Measurements from ENCODE around the gene TNFSF10.
"Not testable (repeated sequence)": the region's sequence is repeated elsewhere in the genome, so short reads cannot be mapped to it uniquely, and the experiment has no call there.

TNFSF10 gene

GRCh38 chr3:172522871-172523818 is at the start of gene TNFSF10:
Gene TNFSF10 (minus strand): TSS chr3:172523430. CDS start chr3:172523384, 46 bp downstream.
- peak in 2 of 3 donors; percentile 50 to 52 for DNase-seq (ENCODE audit: low read depth in 2 of 3, low spot score in 1 of 3)

GRCh38 chr3:172569128-172570008 is 46.1 kb upstream of the TNFSF10 start:
- DNase-seq (ENCODE audit: low read depth in 2 of 3, low spot score in 1 of 3), result no peak

- no peak for DNase-seq (ENCODE audit: low read depth in 2 of 3, low spot score in 1 of 3)
Observed at GRCh38 chr3:172568701-172569100, 45.5 kb upstream of the TNFSF10 start.

GRCh38 chr3:172566785-172567184 is 43.6 kb upstream of the TNFSF10 start:
- not testable (repeated sequence) for DNase-seq (ENCODE audit: low read depth in 2 of 3, low spot score in 1 of 3)

- no peak for DNase-seq (ENCODE audit: low read depth in 2 of 3, low spot score in 1 of 3)
Observed at GRCh38 chr3:172564499-172564898, 41.3 kb upstream of the TNFSF10 start.

GRCh38 chr3:172562871-172563865 is 39.9 kb upstream of the TNFSF10 start:
- peak; percentile 17 to 25 (median 24) for DNase-seq (ENCODE audit: low read depth in 2 of 3, low spot score in 1 of 3)

- DNase-seq (ENCODE audit: low read depth in 2 of 3, low spot score in 1 of 3), result peak in 1 of 3 donors; percentile 15
Observed at GRCh38 chr3:172561897-172562640, 38.8 kb upstream of the TNFSF10 start.

- no peak for DNase-seq (ENCODE audit: low read depth in 2 of 3, low spot score in 1 of 3)
Observed at GRCh38 chr3:172560586-172560985, 37.4 kb upstream of the TNFSF10 start.

- DNase-seq (ENCODE audit: low read depth in 2 of 3, low spot score in 1 of 3), result no peak
Observed at GRCh38 chr3:172560026-172560425, 36.8 kb upstream of the TNFSF10 start.

- no peak for DNase-seq (ENCODE audit: low read depth in 2 of 3, low spot score in 1 of 3)
Observed at GRCh38 chr3:172559020-172559419, 35.8 kb upstream of the TNFSF10 start.

GRCh38 chr3:172557515-172558220 is 34.4 kb upstream of the TNFSF10 start:
- no peak for DNase-seq (ENCODE audit: low read depth in 2 of 3, low spot score in 1 of 3)

- no peak for DNase-seq (ENCODE audit: low read depth in 2 of 3, low spot score in 1 of 3)
Observed at GRCh38 chr3:172553526-172554252, 30.5 kb upstream of the TNFSF10 start.

- DNase-seq (ENCODE audit: low read depth in 2 of 3, low spot score in 1 of 3), result no peak
Observed at GRCh38 chr3:172552607-172553006, 29.4 kb upstream of the TNFSF10 start.

GRCh38 chr3:172551874-172552273 is 28.6 kb upstream of the TNFSF10 start:
- DNase-seq (ENCODE audit: low read depth in 2 of 3, low spot score in 1 of 3), result no peak

GRCh38 chr3:172550347-172550943 is 27.2 kb upstream of the TNFSF10 start:
- peak; percentile 71 to 78 (median 72) for DNase-seq (ENCODE audit: low read depth in 2 of 3, low spot score in 1 of 3)

GRCh38 chr3:172549144-172549543 is 25.9 kb upstream of the TNFSF10 start:
- DNase-seq (ENCODE audit: low read depth in 2 of 3, low spot score in 1 of 3), result no peak

GRCh38 chr3:172546628-172547214 is 23.5 kb upstream of the TNFSF10 start:
- no peak for DNase-seq (ENCODE audit: low read depth in 2 of 3, low spot score in 1 of 3)

- no peak for DNase-seq (ENCODE audit: low read depth in 2 of 3, low spot score in 1 of 3)
Observed at GRCh38 chr3:172546105-172546504, 22.9 kb upstream of the TNFSF10 start.
